ENCODE data around the gene RASSF8.

The RASSF8 gene

GRCh38 chr12:25962932-25963525, 4.5 kb downstream of the RASSF8 start:
- DNase-seq = no peak

- DNase-seq = no peak
Measured at GRCh38 chr12:25965682-25966081, 7.2 kb downstream of the RASSF8 start.

DNA sequence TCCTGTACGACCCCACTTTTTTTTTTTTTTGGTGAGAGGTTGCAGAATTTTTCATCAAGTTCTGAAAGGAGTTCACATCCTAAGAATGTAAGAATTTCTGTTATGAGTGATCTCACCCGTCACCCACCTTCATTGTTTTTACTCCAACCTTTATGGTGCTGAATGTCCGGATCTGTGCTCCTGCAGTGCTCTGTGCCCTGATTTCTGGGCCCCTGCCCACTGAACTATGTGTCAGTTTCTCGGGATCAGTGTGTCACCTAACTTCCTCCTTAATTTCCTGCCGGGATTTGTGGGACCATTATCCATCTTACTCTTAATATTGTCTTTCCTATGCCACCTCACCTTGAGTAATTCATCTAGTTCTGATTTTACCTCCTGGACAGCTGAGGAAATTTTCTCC, 11.6 kb downstream of the RASSF8 start:
- DNase-seq = no peak

DNA sequence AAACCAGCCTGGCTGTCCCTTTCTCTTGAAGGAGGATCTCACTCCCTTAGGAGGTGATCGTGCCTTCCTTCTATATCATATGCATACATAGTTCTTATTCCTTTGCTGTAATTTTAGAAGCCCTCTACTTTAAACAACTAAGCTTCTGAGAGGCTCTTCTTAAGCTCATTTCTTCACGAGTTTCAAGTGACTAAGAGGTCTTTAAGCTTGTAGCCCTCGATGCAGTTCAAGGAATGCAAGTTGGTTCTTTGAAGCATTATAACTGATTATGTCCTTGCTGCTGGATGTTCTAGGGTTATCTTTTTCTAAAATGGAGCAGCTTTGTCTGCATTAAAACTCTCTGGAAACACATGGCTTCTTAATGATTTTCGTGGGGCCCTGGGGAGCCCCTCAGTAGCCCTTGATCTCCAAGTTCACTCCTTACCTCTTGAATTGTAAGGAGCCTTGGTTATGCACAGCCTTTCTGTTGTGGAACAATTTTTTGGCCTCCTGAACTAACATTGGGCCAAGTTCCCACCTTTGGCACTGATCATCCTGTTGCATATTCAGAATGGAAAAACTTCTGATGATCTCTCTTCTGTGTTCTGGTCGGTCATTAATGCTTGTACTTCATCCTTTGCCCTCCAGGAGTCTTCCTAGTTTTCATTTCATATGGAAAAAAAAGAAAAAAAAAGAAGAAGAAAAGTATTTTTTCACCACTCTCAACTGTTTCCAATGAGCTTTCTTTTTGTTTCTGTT, 12.6 kb downstream of the RASSF8 start:
- DNase-seq = no peak

GRCh38 chr12:25971654-25972041, 13.2 kb downstream of the RASSF8 start:
- no peak for DNase-seq

DNA sequence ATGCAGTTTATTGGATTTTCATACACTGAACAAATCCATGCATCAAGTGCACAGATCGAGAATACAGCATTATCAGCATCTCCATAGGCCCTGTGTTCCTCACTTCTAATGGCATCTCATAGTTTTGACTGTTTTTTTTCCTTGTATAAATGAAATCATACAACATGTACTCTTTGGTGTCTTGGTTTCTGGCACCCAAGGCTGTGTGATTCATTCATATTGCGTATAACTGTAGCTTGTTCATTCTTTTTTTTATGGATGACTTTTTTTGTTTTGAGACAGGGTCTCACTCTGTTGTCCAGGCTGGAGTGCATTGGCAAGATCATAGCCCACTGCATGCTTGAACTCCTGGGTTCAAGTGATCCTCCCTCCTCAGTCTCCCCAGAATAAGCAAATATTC, 14.3 kb downstream of the RASSF8 start:
- no peak for DNase-seq

- DNase-seq = no peak
Measured at GRCh38 chr12:25975179-25975578, 16.7 kb downstream of the RASSF8 start.

DNA sequence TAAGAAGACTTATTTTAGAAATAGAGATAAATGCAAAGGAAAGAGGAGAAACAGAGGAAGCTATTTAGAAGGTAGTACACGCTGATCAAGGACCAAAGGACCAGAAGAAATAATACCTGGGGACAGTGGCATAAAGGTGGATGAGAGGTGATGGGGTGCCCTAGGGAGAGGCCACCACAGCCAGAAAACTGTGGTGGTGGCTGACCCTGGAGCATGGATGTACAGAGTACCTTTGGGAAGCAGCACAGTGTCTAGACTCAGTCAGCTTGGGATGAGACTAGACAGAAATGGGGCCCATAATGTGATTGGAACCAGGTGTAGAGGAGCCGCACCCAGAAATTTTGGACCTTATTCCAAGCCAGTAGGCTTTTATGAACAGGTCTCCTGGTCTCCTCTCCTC, 17.2 kb downstream of the RASSF8 start:
- no peak for DNase-seq

DNA sequence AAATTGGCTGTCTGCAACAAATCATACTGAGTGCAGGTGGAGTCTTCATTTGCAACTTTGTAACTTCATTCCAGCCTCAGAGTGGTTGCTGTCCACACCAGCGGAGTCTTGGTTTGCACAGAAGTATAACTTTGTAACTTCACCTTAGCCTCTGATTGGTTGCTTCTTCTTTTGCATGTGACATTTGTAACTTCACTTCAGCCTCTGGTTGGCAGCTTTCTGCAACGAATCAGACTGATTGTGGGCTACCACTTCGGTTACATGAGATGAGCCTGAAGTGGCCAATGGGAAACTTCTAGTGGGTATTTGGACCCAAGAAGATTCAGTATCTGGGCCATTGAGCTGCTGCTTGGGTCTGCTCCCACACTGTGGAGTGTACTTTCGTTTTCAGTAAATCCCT, 17.8 kb downstream of the RASSF8 start:
- no peak for DNase-seq

DNA sequence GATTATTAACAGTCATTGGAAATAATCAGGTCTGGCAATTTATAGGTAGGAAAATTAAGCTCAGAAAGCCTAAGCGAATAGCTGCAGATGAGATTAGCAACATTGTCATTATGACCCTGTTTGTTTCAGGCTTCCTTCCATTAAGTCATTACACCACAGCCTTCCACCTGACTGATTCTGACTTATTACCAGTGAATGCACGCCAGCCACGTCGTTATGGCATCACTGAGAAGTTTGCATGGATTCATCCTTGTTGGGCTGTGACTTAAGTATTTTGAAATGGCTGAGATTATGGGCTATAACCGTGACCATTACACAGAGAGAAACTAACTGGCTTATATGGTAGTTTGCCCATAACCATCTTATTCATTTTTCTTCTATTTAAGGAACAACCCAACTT, 18.6 kb downstream of the RASSF8 start:
- no peak for DNase-seq

DNA sequence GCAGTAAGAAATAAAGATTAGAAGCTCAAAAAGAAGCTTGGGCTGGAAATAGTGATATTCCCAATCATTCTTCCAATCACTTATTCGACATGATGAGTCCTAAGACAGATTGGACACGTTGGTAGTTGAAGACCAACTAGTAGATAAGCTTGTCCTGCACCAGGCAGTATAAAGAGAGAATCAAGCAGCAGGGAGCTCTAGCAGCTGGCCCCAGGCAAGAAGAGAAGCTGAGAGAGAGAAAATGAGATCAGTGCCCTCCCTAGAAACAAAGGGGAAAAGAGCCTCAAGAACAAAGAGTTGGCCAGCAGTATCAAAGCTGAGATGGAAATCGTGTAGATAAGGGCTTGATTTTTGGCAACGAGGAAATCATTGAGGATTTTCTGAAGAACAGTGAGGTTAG, 20.6 kb downstream of the RASSF8 start:
- DNase-seq = no peak

DNA sequence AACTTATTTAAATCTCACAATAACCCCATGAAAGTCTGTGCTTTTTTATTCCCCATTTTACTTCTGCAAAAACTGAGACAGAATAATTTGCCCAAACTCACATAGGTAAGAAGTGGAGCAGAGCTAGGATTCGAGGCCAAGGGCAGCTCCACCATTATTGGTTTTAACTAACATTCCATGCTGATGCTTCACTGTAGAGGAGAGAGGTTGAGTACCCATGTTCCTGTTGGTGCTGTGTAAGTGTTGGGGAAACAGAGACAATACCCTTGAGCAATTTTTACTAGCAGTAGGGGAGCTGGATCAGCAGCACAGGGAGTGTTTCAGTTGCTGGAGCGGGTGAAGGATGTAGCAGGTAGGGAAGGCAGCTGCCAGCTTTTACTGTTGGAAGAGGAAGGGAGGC, 21.1 kb downstream of the RASSF8 start:
- no peak for DNase-seq

DNA sequence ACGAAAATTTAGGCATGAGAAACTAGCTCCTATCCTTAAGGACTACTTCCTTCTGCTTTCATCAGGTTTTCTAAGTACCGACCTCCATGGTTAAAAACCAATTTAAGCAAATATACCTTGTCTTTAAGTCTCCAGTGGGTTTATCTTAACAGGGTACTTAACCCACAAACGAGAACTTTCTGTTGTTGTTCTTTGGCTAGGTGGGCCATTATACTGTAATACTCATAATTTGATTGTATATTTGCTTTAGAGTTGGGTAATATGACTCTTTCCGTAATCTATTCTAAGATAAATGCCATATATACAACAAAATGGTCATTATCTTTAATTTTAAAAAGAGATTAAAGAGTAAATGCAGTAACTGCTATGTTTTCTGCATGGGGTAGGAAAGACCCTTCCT, 21.6 kb downstream of the RASSF8 start:
- DNase-seq = no peak

GRCh38 chr12:25981597-25981996, 23.1 kb downstream of the RASSF8 start:
- DNase-seq = no peak

DNA sequence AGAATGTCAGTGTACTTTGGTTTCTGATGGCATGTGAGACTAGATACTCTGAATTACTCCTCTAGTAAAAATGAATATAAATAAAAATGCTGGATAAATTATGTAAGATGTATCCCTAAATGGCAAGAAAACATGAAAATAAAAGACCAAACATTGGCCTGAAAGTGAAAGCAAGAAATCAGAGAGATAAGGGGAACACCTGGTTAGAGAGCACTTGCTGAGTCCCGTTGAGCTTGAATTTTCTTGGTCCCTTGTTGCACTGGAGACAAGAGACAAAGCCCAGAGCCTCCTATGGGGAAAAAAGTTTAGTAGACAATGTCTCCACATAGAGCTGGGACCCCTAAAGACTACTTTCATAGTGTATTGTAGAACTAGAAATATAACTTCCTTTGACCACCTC, 23.9 kb downstream of the RASSF8 start:
- no peak for DNase-seq

DNA sequence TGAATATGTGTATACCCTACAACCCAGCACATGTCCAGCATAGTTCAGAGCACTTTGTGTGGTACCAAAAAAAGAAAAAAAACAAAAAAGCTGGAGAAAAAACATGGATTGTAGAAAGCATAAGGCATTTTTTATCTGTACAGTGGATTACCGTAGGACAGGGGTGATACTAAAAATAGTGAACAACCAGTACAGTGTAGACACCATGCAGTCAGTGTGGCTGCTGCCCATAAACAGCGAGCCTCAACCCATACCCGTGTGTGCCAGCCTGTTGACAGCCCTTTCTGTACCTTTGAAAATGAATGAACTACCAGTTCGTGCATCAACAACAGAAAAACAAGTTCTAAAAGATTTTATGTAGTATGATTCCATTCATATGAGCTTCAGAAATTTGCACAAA, 25.1 kb downstream of the RASSF8 start:
- no peak for DNase-seq

DNA sequence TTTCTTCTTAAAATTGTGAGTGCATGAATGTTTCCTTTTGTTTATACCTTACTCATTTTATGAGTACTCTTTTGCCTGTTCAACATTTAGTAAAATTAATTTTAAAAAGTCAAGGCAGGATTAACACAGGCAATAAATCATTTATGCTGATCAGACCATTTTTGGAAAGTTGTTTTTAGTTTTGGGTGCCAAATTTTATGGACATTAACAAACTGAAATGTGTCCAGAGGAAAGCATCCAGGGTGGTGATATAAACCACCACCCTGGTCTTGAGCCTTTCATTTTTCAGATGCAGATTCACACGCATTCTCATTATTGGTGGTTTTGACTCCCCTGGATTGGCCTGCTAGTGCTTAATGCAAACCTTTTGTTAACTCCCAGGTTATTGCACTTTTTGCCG, 26.3 kb downstream of the RASSF8 start:
- no peak for DNase-seq

GRCh38 chr12:25985316-25986175, 27.1 kb downstream of the RASSF8 start:
- no peak for DNase-seq

DNA sequence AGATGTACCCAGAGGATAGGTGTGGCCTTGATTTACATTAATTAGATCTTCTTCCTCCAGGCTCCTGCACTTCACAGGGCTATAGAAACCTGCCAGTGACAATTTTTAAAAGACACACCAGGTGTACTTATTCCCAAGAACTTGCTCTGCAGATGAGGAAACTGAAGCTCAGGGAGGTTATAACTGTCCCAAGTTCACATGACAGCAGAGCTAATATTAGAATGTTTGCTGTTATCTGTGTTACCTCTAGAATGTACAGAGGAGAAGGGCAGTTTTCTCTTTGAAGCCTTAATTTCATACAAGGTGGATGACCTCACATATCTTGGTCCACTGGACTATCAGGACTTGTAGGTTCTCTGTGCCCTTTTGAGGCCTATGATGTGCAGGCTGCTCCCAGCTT, 27.7 kb downstream of the RASSF8 start:
- no peak for DNase-seq

DNA sequence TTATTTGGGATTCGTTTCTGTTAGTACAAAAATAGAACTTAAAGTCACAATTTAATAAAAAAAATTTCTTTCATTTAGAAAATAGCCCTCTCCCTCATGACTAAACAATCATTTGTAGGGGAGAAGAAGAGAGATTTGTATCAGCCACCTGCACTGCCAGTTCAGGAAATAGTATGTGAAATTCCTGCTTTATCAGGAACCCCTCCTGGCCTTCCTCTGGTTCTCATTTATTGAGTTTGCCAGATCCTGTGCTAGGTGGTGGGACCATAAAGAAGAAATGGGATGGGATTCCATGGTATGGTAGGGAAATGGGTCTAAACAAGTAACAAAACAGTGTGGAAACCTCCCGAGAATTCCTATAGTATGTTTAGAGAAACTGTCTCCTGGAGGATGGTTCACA, 30.0 kb downstream of the RASSF8 start:
- DNase-seq = no peak

DNA sequence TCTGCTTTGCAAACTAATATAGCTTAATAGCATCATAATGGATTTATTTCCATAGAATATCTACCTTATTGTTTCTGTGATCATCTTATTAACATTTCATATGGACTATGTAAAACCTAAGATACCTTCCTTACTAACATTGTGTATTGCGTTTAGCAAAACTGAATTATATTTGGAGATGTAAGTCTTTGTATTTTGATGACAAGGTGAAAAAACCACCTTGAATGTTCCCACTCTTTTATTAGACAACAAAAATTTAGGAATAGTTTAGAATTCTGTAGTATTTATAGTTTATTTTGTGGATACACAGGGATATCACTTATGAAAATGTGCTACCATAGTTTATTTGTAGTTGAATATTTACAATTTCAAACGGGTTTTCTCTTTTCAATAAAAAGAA, 32.0 kb downstream of the RASSF8 start:
- DNase-seq = no peak

GRCh38 chr12:25992026-25992782, 33.7 kb downstream of the RASSF8 start:
- DNase-seq = no peak

DNA sequence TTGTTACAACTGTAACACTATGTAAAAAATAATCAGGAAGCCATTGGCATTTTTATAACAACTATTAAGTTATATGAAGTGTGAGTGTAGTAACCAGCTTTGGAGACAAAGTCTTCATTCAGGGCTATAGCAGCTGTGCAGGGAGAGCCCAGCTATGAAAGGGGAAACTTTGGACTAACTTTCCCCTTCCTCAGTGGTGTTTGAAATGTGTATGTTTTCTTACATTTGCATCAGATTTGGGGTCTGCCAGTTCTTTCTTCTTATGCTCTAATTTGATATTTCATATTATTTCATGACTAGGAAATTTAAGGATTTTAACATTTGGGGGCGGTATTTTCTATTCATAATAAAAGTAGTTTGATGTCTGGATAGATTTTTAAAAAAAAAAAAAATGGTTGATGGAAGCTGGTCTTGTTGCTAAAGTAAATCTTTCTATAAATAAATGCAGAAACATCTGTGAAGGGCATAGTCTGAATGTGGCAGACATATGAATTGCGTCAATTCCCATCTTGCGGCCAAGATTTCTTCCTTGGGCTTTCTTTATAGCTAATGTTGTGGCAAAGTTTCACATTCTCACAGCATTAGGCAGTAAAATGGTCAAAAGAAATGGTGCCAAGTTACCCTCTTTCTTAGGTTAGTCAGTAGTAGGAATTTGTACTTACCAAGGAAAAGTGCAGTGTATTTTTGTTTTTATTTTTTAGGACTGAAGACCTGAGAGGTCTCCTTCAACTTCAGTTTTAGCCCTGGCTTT, 35.6 kb downstream of the RASSF8 start:
- no peak for DNase-seq
